ENCODE results near the gene RHOBTB1. TPM values are rescaled to one million over a fixed set of nuclear protein-coding genes. Genes with fewer than 3 reads are reported as not detected.
"Not testable (repeated sequence)": the region's sequence is repeated elsewhere in the genome, so short reads cannot be mapped to it uniquely, and the experiment has no call there.

Gene RHOBTB1
- total RNA-seq, 2 donors from 2014 or later = 6.6 to 6.8 TPM

- H3K4me3 ChIP-seq (ENCODE audit: low read length) = no peak overlapping the region
- H3K9ac ChIP-seq (ENCODE audit: extremely low read depth, low read length, poor library complexity, severe bottlenecking) = no peak overlapping the region
- H3K36me3 ChIP-seq (ENCODE audit: control insufficient read depth, insufficient read depth, low read length) = no peaks in the 10 kb centered on the region
- H3K27ac Mint-ChIP-seq = no peak overlapping the region
- H3K27me3 Mint-ChIP-seq (ENCODE audit: insufficient read depth) = no peaks in the 10 kb centered on the region
- no peak for DNase-seq
- peaks cover 6% of the 10 kb centered on the region for H3K4me1 ChIP-seq (ENCODE audit: control insufficient read depth, insufficient read depth, low read length)
- peaks cover 10% of the 10 kb centered on the region for H3K4me1 Mint-ChIP-seq
- H3K27ac ChIP-seq (ENCODE audit: low read depth, low read length) = no peak overlapping the region
- no peak overlapping the region for H3K4me3 Mint-ChIP-seq
- 88 to 90% methylated on average over 2 to 3 of the region's 3 CpGs for WGBS, 2 experiments (ENCODE audit: insufficient coverage in 1 of 2, insufficient read length in 1 of 2)
- no peaks in the 10 kb centered on the region for H3K36me3 Mint-ChIP-seq (ENCODE audit: low read depth)
- no peaks in the 10 kb centered on the region for H3K9me3 Mint-ChIP-seq
- no peaks in the 10 kb centered on the region for H3K27me3 ChIP-seq (ENCODE audit: control insufficient read depth, insufficient read depth, low read length, poor library complexity, severe bottlenecking)
- TF ChIP-seq, protein P1, sequence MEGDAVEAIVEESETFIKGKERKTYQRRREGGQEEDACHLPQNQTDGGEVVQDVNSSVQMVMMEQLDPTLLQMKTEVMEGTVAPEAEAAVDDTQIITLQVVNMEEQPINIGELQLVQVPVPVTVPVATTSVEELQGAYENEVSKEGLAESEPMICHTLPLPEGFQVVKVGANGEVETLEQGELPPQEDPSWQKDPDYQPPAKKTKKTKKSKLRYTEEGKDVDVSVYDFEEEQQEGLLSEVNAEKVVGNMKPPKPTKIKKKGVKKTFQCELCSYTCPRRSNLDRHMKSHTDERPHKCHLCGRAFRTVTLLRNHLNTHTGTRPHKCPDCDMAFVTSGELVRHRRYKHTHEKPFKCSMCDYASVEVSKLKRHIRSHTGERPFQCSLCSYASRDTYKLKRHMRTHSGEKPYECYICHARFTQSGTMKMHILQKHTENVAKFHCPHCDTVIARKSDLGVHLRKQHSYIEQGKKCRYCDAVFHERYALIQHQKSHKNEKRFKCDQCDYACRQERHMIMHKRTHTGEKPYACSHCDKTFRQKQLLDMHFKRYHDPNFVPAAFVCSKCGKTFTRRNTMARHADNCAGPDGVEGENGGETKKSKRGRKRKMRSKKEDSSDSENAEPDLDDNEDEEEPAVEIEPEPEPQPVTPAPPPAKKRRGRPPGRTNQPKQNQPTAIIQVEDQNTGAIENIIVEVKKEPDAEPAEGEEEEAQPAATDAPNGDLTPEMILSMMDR (conservative IDR thresholded peaks at IDR 0.05) = no peak
- no peaks in the 10 kb centered on the region for H3K9me3 ChIP-seq (ENCODE audit: control insufficient read depth, low read length)
Observed at GRCh38 chr10:60974463-60975149, 30.6 kb upstream of the RHOBTB1 start.

DNA sequence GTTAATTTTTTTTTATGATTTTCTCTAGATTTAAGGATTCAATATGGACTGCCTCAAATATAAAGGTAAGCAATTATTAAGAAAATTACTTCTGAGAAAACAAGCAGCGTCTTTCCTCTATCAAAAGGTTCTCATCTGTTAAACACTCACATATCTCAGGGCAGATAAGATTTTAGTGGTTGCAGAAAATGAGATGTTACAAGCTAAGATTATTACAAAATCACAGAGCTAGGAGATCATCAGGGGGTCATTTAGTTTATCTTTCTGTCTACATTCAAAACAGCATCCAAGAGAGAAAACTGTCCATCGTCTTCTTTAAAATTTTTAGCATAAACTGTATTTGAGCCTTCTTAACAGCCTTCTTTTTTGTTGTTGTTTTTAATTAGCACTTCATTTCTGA, 29.1 kb upstream of the RHOBTB1 start:
- Histone ChIP-seq H3K36me3 (ENCODE audit: control insufficient read depth, insufficient read depth, low read length) (no peaks in the 10 kb centered on the region), H3K4me1 (ENCODE audit: control insufficient read depth, insufficient read depth, low read length) (no peaks in the 10 kb centered on the region), H3K4me3 (ENCODE audit: low read length) (no peak overlapping the region), H3K9me3 (ENCODE audit: control insufficient read depth, low read length) (no peaks in the 10 kb centered on the region), H3K9ac (ENCODE audit: extremely low read depth, low read length, poor library complexity, severe bottlenecking) (no peak overlapping the region), H3K27ac (ENCODE audit: low read depth, low read length) (no peak overlapping the region), H3K27me3 (ENCODE audit: control insufficient read depth, insufficient read depth, low read length, poor library complexity, severe bottlenecking) (no peaks in the 10 kb centered on the region)
- no peaks in the 10 kb centered on the region for H3K27me3 Mint-ChIP-seq (ENCODE audit: insufficient read depth)
- no peak for DNase-seq
- H3K9me3 Mint-ChIP-seq = no peaks in the 10 kb centered on the region
- no peak overlapping the region for H3K27ac Mint-ChIP-seq
- H3K36me3 Mint-ChIP-seq (ENCODE audit: low read depth) = no peaks in the 10 kb centered on the region
- TF ChIP-seq, protein P1 (conservative IDR thresholded peaks at IDR 0.05) = no peak
- H3K4me3 Mint-ChIP-seq = no peak overlapping the region
- peaks cover 10% of the 10 kb centered on the region for H3K4me1 Mint-ChIP-seq
- WGBS, 2 experiments (ENCODE audit: insufficient coverage in 1 of 2, insufficient read length in 1 of 2) = 67% methylated on average over 1 of the region's 2 CpGs; no CpG with 5 or more reads in 1 of the 2 experiments

DNA sequence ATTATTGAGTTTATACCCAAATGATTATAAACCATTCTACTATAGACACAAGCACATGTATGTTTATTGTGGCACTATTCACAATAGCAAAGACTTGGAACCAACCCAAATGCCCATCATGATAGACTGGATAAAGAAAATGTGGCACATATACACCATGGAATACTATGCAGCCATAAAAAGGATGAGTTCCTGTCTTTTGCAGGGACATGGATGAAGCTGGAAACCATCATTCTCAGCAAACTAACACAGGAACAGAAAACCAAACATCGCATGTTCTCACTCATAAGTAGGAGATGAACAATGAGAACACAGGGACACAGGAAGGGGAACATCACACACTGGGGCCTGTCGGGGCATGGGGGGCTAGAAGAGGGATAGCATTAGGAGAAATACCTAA, 28.2 kb upstream of the RHOBTB1 start:
- not testable (repeated sequence) for H3K9ac ChIP-seq (ENCODE audit: extremely low read depth, low read length, poor library complexity, severe bottlenecking); H3K27ac ChIP-seq (ENCODE audit: low read depth, low read length); H3K9me3 Mint-ChIP-seq; H3K4me3 Mint-ChIP-seq; H3K27me3 ChIP-seq (ENCODE audit: control insufficient read depth, insufficient read depth, low read length, poor library complexity, severe bottlenecking); H3K4me3 ChIP-seq (ENCODE audit: low read length); H3K9me3 ChIP-seq (ENCODE audit: control insufficient read depth, low read length); H3K27me3 Mint-ChIP-seq (ENCODE audit: insufficient read depth); H3K4me1 ChIP-seq (ENCODE audit: control insufficient read depth, insufficient read depth, low read length); H3K27ac Mint-ChIP-seq; H3K36me3 Mint-ChIP-seq (ENCODE audit: low read depth); H3K36me3 ChIP-seq (ENCODE audit: control insufficient read depth, insufficient read depth, low read length); DNase-seq
- 83 to 89% methylated on average over 1 to 2 of the region's 2 CpGs for WGBS, 2 experiments (ENCODE audit: insufficient coverage in 1 of 2, insufficient read length in 1 of 2)
- H3K4me1 Mint-ChIP-seq = peaks cover 10% of the 10 kb centered on the region

- Histone ChIP-seq H3K9me3 (ENCODE audit: control insufficient read depth, low read length) (no peaks in the 10 kb centered on the region), H3K27me3 (ENCODE audit: control insufficient read depth, insufficient read depth, low read length, poor library complexity, severe bottlenecking) (no peaks in the 10 kb centered on the region), H3K4me1 (ENCODE audit: control insufficient read depth, insufficient read depth, low read length) (no peaks in the 10 kb centered on the region), H3K36me3 (ENCODE audit: control insufficient read depth, insufficient read depth, low read length) (no peaks in the 10 kb centered on the region), H3K4me3 (ENCODE audit: low read length) (no peak overlapping the region), H3K27ac (ENCODE audit: low read depth, low read length) (no peak overlapping the region), H3K9ac (ENCODE audit: extremely low read depth, low read length, poor library complexity, severe bottlenecking) (no peak overlapping the region)
- Mint-ChIP-seq H3K27ac (no peak overlapping the region), H3K4me3 (no peak overlapping the region), H3K9me3 (no peaks in the 10 kb centered on the region), H3K27me3 (ENCODE audit: insufficient read depth) (no peaks in the 10 kb centered on the region), H3K4me1 (peaks cover 10% of the 10 kb centered on the region), H3K36me3 (ENCODE audit: low read depth) (no peaks in the 10 kb centered on the region)
- no peak for DNase-seq
- TF ChIP-seq, protein P1 (conservative IDR thresholded peaks at IDR 0.05) = no peak
- 91 to 100% methylated on average over 2 to 3 of the region's 3 CpGs for WGBS, 2 experiments (ENCODE audit: insufficient coverage in 1 of 2, insufficient read length in 1 of 2)
Observed at GRCh38 chr10:60970526-60970925, 26.5 kb upstream of the RHOBTB1 start.

Data from endodermal cell (in vitro differentiated cells).